C4-2B (cell line): Measurements from ENCODE around the gene GPR33.

ENCODE experiments used
- H3K27ac ChIP-seq: fragments of 450-650 bp; 2 replicates; pipeline ENCODE4 v1.5.1; 2017
- ZFX ChIP-seq: fragments of 450-650 bp; IDR thresholded peaks from 2 replicates; pipeline ENCODE4 v1.6.1; 2017
- TF ChIP-seq, protein P1 (sequence below): fragments of 450-650 bp; conservative IDR thresholded peaks from 2 replicates; pipeline ENCODE4 v1.5.1; 2017; ENCODE audit warnings: mild to moderate bottlenecking

Gene GPR33, protein sequence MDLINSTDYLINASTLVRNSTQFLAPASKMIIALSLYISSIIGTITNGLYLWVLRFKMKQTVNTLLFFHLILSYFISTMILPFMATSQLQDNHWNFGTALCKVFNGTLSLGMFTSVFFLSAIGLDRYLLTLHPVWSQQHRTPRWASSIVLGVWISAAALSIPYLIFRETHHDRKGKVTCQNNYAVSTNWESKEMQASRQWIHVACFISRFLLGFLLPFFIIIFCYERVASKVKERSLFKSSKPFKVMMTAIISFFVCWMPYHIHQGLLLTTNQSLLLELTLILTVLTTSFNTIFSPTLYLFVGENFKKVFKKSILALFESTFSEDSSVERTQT

DNA sequence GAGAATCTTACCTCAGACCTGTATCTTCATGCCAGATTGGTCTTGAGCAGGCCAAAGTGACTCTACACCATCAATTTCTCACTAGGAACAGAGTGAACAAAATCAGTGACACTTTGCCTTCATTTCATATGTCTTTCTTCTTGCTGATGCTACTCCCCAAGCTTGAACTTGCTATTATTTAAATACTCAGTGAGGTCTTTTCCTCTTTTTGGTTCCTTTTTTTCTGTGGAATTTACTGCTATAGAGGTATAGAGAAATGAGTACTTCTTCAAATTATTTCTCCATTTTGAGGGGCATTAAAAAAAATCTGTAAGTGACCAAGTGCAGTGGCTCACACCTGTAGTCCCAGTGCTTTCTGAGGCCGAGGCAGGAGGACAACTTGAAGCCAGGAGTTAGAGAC is at the start of gene GPR33:
Gene GPR33 (minus strand): TSS at position 154 of the 400 bp plus-strand sequence. CDS start 4,074 bp downstream, outside the sequence.
- H3K27ac ChIP-seq: no peak within 1 kb of the TSS
- TF ChIP-seq, protein P1, sequence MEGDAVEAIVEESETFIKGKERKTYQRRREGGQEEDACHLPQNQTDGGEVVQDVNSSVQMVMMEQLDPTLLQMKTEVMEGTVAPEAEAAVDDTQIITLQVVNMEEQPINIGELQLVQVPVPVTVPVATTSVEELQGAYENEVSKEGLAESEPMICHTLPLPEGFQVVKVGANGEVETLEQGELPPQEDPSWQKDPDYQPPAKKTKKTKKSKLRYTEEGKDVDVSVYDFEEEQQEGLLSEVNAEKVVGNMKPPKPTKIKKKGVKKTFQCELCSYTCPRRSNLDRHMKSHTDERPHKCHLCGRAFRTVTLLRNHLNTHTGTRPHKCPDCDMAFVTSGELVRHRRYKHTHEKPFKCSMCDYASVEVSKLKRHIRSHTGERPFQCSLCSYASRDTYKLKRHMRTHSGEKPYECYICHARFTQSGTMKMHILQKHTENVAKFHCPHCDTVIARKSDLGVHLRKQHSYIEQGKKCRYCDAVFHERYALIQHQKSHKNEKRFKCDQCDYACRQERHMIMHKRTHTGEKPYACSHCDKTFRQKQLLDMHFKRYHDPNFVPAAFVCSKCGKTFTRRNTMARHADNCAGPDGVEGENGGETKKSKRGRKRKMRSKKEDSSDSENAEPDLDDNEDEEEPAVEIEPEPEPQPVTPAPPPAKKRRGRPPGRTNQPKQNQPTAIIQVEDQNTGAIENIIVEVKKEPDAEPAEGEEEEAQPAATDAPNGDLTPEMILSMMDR: no peak
- no peak for TF ChIP-seq ZFX

DNA sequence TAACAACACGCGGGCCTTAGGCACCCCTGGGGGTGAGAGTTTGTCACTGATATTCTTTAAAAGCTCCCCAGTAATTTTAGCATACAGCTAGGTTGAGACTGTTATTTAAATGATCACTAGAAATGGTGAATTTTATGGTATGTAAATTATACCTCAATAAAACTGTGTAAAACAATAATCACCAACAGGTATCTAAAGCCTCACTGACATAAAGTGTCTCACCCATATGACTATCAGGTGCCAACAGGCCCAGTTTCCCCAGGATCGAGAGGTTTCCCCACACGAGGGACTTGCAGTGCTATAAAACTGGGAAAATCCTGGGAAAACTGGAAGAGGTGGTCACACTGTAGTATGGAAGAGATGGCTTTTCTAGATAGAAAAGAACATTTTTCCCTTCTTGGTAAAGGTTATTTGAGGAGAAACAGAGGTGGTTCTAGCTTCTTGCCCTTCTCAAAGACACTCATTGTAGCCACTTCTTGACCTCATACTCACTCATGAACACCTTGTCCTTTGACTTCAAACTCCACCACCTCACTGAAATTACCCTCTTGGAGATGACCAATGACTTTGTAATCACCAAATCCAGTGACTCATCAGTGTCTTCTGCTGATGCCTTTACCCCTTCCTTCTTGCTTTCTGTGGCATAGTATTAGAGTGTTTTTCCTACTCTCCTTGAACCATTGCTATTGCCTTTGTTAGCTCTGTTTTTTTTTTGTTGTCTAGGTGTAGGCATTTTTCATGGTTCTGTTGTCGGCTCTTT is 48.5 kb upstream of the GPR33 start:
- no peak overlapping the region for H3K27ac ChIP-seq
- TF ChIP-seq, protein P1: no peak
- no peak for TF ChIP-seq ZFX

DNA sequence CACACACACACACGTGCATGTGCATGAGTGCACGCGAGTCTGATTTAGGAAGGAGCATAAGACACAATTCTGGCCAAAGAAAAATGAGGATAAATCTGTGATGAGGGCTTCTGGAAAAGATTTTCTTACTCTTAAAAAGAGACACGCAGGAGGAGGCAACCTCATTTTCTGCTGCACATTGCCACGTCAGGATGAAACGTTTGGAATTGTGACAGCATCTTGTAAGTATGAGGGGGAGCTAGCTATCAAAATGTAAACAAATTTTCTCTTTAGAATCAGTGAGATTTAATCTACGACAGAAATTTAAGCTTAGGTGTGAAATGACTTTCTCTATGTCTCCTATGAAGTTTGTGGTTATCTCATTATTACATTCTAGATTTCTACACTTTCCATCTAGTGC is 42.3 kb upstream of the GPR33 start:
- TF ChIP-seq, protein P1: no peak
- no peak for TF ChIP-seq ZFX
- H3K27ac ChIP-seq: no peak overlapping the region

DNA sequence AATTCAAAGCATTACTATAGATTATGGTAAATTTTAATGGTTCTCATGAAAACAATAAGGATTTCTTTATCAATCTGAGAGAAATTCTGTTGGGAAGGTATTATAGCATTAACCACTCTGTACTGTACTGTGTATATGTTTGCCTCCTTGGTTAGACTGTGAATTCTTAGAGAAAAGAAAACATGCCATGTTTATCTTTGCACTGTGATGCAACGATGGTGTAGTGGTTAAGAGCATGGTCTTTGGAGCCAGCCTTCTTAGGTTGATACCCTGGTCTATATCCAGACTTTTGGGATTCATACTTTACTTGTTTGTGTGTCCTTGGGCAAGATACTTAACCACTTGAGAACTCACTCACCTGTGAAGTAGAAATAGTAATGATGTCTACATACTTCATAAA is 41.2 kb upstream of the GPR33 start:
- no peak for TF ChIP-seq ZFX
- TF ChIP-seq, protein P1: no peak

DNA sequence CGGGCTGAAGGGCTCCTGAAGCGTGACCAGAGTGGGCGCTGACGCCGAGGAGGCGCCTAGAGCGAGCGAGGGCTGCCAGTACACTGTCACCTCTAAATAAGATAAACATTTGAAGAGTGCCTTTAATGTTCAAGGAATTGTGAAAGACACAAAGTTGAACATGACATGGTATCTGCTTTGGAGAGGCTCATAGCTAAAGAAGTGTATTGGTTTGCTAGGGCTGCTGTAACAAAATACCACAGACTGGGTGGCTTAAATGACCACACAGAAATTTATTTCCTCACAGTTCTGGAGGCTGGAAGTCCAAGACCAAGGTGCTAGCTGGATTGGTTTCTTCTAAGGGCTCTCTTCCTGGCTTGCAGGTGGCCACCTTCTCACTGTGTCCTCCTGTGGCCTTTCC is 39.7 kb upstream of the GPR33 start:
- no peak overlapping the region for H3K27ac ChIP-seq
- TF ChIP-seq ZFX: no peak
- TF ChIP-seq, protein P1: no peak

More for the DNA sequence above, 41.2 kb upstream of the GPR33 start:
- no peak overlapping the region for H3K27ac ChIP-seq

DNA sequence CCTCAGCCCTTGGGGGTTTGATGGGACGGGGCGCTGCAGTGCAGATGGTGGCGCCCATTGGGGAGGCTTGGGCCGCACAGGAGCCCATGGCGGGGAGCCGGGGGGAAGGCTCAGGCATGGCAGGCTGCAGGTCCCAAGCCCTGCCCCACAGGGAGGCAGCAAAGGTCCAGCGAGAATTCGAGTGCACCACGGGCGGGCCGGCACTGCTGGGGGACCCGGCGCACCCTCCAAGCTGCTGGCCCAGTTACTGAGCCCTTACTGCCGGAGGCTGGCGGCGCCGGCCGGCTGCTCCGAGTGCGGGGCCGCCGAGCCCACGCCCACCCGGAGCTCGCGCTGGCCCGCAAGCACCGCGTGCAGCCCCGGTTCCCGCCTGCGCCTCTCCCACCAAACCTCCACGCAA is 39.2 kb upstream of the GPR33 start:
- H3K27ac ChIP-seq: no peak overlapping the region
- no peak for TF ChIP-seq ZFX
- TF ChIP-seq, protein P1: no peak

DNA sequence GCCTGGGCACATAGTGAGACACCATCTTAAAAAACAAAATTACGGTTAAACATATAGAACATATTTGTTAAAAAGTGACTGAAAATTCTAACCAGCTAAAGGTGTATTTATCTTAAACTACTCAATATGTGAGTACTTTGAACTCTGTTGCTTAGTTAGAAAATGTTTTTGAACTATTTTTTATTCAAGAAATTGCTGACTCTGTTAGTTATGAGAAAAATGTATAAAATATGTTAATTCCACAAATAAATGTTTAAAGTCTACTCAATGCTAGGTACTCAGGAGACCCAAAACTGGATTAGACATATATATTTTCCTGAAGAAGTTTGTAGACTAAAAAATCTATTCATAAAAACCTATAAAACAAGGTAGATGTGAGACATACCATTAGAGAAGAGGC is 23.0 kb upstream of the GPR33 start:
- TF ChIP-seq, protein P1: no peak
- no peak for TF ChIP-seq ZFX
- H3K27ac ChIP-seq: no peak overlapping the region
